Measurements from ENCODE around the gene TMEM244. TPM values are rescaled to one million over a fixed set of nuclear protein-coding genes. Genes with fewer than 3 reads are reported as not detected.
"Not testable (repeated sequence)": the region's sequence is repeated elsewhere in the genome, so short reads cannot be mapped to it uniquely, and the experiment has no call there.

Gene TMEM244
- total RNA-seq, 4 donors from 2014 or later = not detected

- no peak for DNase-seq
Observed at GRCh38 chr6:129882510-129883023, 21.5 kb upstream of the TMEM244 start.

GRCh38 chr6:129877894-129878293, 16.8 kb upstream of the TMEM244 start:
- WGBS, 2 donors = 92 to 94% methylated on average over 1 of the region's 1 CpG
- H3K36me3 ChIP-seq; H3K27ac ChIP-seq; DNase-seq; H3K9me3 ChIP-seq; H3K4me3 ChIP-seq (replicated peaks in 1 of 3); H3K27me3 ChIP-seq; intact Hi-C loops (cut with DNase I); H3K4me1 ChIP-seq: not testable (repeated sequence)

More at GRCh38 chr6:129882510-129883023, 21.5 kb upstream of the TMEM244 start:
- H3K27me3 ChIP-seq = no peaks in the 10 kb centered on the region
- H3K36me3 ChIP-seq = no peaks in the 10 kb centered on the region
- intact Hi-C loops (cut with DNase I) = no loop called here
- no peak for TF ChIP-seq POLR2A (IDR thresholded peaks at IDR 0.05)
- H3K4me3 ChIP-seq (replicated peaks in 1 of 3) = no peak overlapping the region
- H3K27ac ChIP-seq = no peak overlapping the region
- WGBS, 2 donors = 75% methylated on average over 8 of the region's 8 CpGs
- no peaks in the 10 kb centered on the region for H3K9me3 ChIP-seq
- H3K4me1 ChIP-seq = no peaks in the 10 kb centered on the region

GRCh38 chr6:129875610-129876520, 14.8 kb upstream of the TMEM244 start:
- Histone ChIP-seq H3K27ac (no peak overlapping the region), H3K4me1 (no peaks in the 10 kb centered on the region), H3K27me3 (no peaks in the 10 kb centered on the region), H3K36me3 (no peaks in the 10 kb centered on the region), H3K4me3 (replicated peaks in 1 of 3) (no peak overlapping the region), H3K9me3 (no peaks in the 10 kb centered on the region)
- intact Hi-C loops (cut with DNase I) = no loop called here
- 69 to 81% methylated on average over 6 of the region's 6 CpGs for WGBS, 2 donors
- no peak for DNase-seq
- TF ChIP-seq CTCF (IDR thresholded peaks at IDR 0.05) = no peak
- TF ChIP-seq POLR2A (IDR thresholded peaks at IDR 0.05) = no peak

GRCh38 chr6:129874837-129875236, 13.7 kb upstream of the TMEM244 start:
- no peaks in the 10 kb centered on the region for H3K9me3 ChIP-seq
- DNase-seq = no peak
- no peak overlapping the region for H3K27ac ChIP-seq
- H3K27me3 ChIP-seq = no peaks in the 10 kb centered on the region
- intact Hi-C loops (cut with DNase I) = no loop called here
- H3K4me3 ChIP-seq (replicated peaks in 1 of 3) = no peak overlapping the region
- no peaks in the 10 kb centered on the region for H3K4me1 ChIP-seq
- TF ChIP-seq POLR2A (IDR thresholded peaks at IDR 0.05) = no peak
- no peak for TF ChIP-seq CTCF (IDR thresholded peaks at IDR 0.05)
- H3K36me3 ChIP-seq = no peaks in the 10 kb centered on the region

GRCh38 chr6:129872586-129872985, 11.5 kb upstream of the TMEM244 start:
- Histone ChIP-seq H3K27me3 (no peaks in the 10 kb centered on the region), H3K4me3 (replicated peaks in 1 of 3) (no peak overlapping the region), H3K27ac (no peak overlapping the region), H3K36me3 (no peaks in the 10 kb centered on the region), H3K4me1 (no peaks in the 10 kb centered on the region), H3K9me3 (no peaks in the 10 kb centered on the region)
- 60% methylated on average over 2 of the region's 2 CpGs for WGBS, 2 donors
- no peak for TF ChIP-seq CTCF (IDR thresholded peaks at IDR 0.05)
- no peak for TF ChIP-seq POLR2A (IDR thresholded peaks at IDR 0.05)
- intact Hi-C loops (cut with DNase I) = no loop called here
- no peak for DNase-seq

GRCh38 chr6:129871221-129871620, 10.1 kb upstream of the TMEM244 start:
- H3K27ac ChIP-seq = no peak overlapping the region
- 54 to 60% methylated on average over 3 of the region's 3 CpGs for WGBS, 2 donors
- H3K27me3 ChIP-seq = no peaks in the 10 kb centered on the region
- H3K4me1 ChIP-seq = no peaks in the 10 kb centered on the region
- intact Hi-C loops (cut with DNase I) = no loop called here
- no peaks in the 10 kb centered on the region for H3K9me3 ChIP-seq
- no peak overlapping the region for H3K4me3 ChIP-seq (replicated peaks in 1 of 3)
- no peak for DNase-seq
- TF ChIP-seq CTCF (IDR thresholded peaks at IDR 0.05) (no peak), POLR2A (IDR thresholded peaks at IDR 0.05) (no peak)
- no peaks in the 10 kb centered on the region for H3K36me3 ChIP-seq

All from thyroid gland (tissue), 4 donors.